ENCODE measurements around the gene SUSD1. TPM values are rescaled to one million over a fixed set of nuclear protein-coding genes. Genes with fewer than 3 reads are reported as not detected.

The SUSD1 gene
- polyA plus RNA-seq, 1 donor: 9.7 TPM

GRCh38 chr9:112015149-112015548, 159.9 kb downstream of the SUSD1 start:
- no peak for DNase-seq (ENCODE audit: low read depth)

- DNase-seq (ENCODE audit: low read depth): no peak
These were observed 161.8 kb downstream of the SUSD1 start for GRCh38 chr9:112013266-112013665.

GRCh38 chr9:112012026-112012902, 162.8 kb downstream of the SUSD1 start:
- DNase-seq (ENCODE audit: low read depth): no peak

GRCh38 chr9:112011051-112011620, 164.0 kb downstream of the SUSD1 start:
- DNase-seq (ENCODE audit: low read depth): no peak

GRCh38 chr9:112010537-112010936, 164.6 kb downstream of the SUSD1 start:
- no peak for DNase-seq (ENCODE audit: low read depth)

- no peak for DNase-seq (ENCODE audit: low read depth)
These were observed 165.4 kb downstream of the SUSD1 start for GRCh38 chr9:112009656-112010055.

GRCh38 chr9:112007575-112008240, 167.4 kb downstream of the SUSD1 start:
- no peak for DNase-seq (ENCODE audit: low read depth)

GRCh38 chr9:112006361-112007020, 168.6 kb downstream of the SUSD1 start:
- no peak for DNase-seq (ENCODE audit: low read depth)

GRCh38 chr9:112005939-112006338, 169.2 kb downstream of the SUSD1 start:
- no peak for DNase-seq (ENCODE audit: low read depth)

- DNase-seq (ENCODE audit: low read depth): no peak
These were observed 171.6 kb downstream of the SUSD1 start for GRCh38 chr9:112003538-112003937.

GRCh38 chr9:112002847-112003457, 172.1 kb downstream of the SUSD1 start:
- DNase-seq (ENCODE audit: low read depth): no peak

GRCh38 chr9:112002131-112002846, 172.8 kb downstream of the SUSD1 start:
- DNase-seq (ENCODE audit: low read depth): no peak

- no peak for DNase-seq (ENCODE audit: low read depth)
These were observed 174.4 kb downstream of the SUSD1 start for GRCh38 chr9:112000743-112001142.

- no peak for DNase-seq (ENCODE audit: low read depth)
These were observed 175.8 kb downstream of the SUSD1 start for GRCh38 chr9:111999319-111999718.

GRCh38 chr9:111997831-111998230, 177.3 kb downstream of the SUSD1 start:
- no peak for DNase-seq (ENCODE audit: low read depth)

GRCh38 chr9:111994831-111995458, 180.2 kb downstream of the SUSD1 start:
- DNase-seq (ENCODE audit: low read depth): no peak

GRCh38 chr9:111993319-111993718, 181.8 kb downstream of the SUSD1 start:
- no peak for DNase-seq (ENCODE audit: low read depth)

GRCh38 chr9:111992523-111992922, 182.6 kb downstream of the SUSD1 start:
- no peak for DNase-seq (ENCODE audit: low read depth)

GRCh38 chr9:111991179-111991578, 183.9 kb downstream of the SUSD1 start:
- DNase-seq (ENCODE audit: low read depth): no peak
